C4-2B (cell line): ENCODE measurements around the gene TBX6.

Experiments used
- H3K27ac ChIP-seq: fragments of 450-650 bp; 2 replicates; pipeline ENCODE4 v1.5.1; 2017
- CTCF ChIP-seq: fragments of 450-650 bp; conservative IDR thresholded peaks from 2 replicates; pipeline ENCODE4 v1.5.1; 2017; ENCODE audit warnings: mild to moderate bottlenecking
- ZFX ChIP-seq: fragments of 450-650 bp; IDR thresholded peaks from 2 replicates; pipeline ENCODE4 v1.6.1; 2017

The TBX6 gene

GRCh38 chr16:30110661-30111060 is 18.9 kb upstream of the TBX6 start:
- no peak overlapping the region for H3K27ac ChIP-seq
- no peak for TF ChIP-seq ZFX
- no peak for TF ChIP-seq CTCF

- no peak for TF ChIP-seq ZFX
- TF ChIP-seq CTCF, result no peak
Observed at GRCh38 chr16:30108059-30108850, 16.5 kb upstream of the TBX6 start.

GRCh38 chr16:30104492-30104891 is 12.8 kb upstream of the TBX6 start:
- TF ChIP-seq ZFX, result no peak
- no peak for TF ChIP-seq CTCF
- H3K27ac ChIP-seq, result peak overlapping the region; percentile 17

More at GRCh38 chr16:30108059-30108850, 16.5 kb upstream of the TBX6 start:
- no peak overlapping the region for H3K27ac ChIP-seq

GRCh38 chr16:30104090-30104489 is 12.4 kb upstream of the TBX6 start:
- no peak for TF ChIP-seq CTCF
- no peak for TF ChIP-seq ZFX
- H3K27ac ChIP-seq, result peak overlapping the region; percentile 17

- peak overlapping the region; percentile 61 for H3K27ac ChIP-seq
- TF ChIP-seq CTCF (no peak), ZFX (no peak)
Observed at GRCh38 chr16:30096862-30097563, 5.3 kb upstream of the TBX6 start.

GRCh38 chr16:30096105-30096861 is 4.6 kb upstream of the TBX6 start, which contains the start of gene YPEL3:
YPEL3 (minus strand) TSS chr16:30096213; CDS start chr16:30095482, 731 bp downstream.
- TF ChIP-seq ZFX (peak; percentile 42; the same call in 1 of the 2 replicates), CTCF (no peak)
- H3K27ac ChIP-seq, result peak within 1 kb of the TSS; percentile 61
